GM20000 (cell line): ENCODE data around the gene ACCSL.

Experiments used
- DNase-seq: peaks from one replicate; pipeline ENCODE4 v3.0.0; 2012; ENCODE audit warnings: low spot score
- CTCF ChIP-seq: IDR thresholded peaks from 2 replicates; pipeline ENCODE4 v1.5.1; 2012; ENCODE audit warnings: mild to moderate bottlenecking, control low read depth; ENCODE audit errors: extremely low read depth, missing control alignments

The ACCSL gene

GRCh38 chr11:44057340-44057739, 9.6 kb downstream of the ACCSL start:
- no peak for DNase-seq
- TF ChIP-seq CTCF, result no peak

GRCh38 chr11:44058275-44058674, 10.5 kb downstream of the ACCSL start:
- no peak for DNase-seq
- no peak for TF ChIP-seq CTCF

- no peak for TF ChIP-seq CTCF
- no peak for DNase-seq
Measured at GRCh38 chr11:44065161-44065661, 17.4 kb downstream of the ACCSL start.

- DNase-seq, result peak; percentile 88
- peak; percentile 85 for TF ChIP-seq CTCF
Measured at GRCh38 chr11:44065841-44066731, 18.3 kb downstream of the ACCSL start, which contains the start of gene ACCS. Gene ACCS, plus strand, starts transcription at chr11:44066270. Its CDS starts 1,358 bp downstream, at chr11:44067628.

GRCh38 chr11:44066732-44067141, 19.0 kb downstream of the ACCSL start:
- TF ChIP-seq CTCF, result no peak
- peak; percentile 25 for DNase-seq

GRCh38 chr11:44067266-44067665, 19.5 kb downstream of the ACCSL start:
- no peak for TF ChIP-seq CTCF
- DNase-seq, result no peak

GRCh38 chr11:44068180-44068579, 20.4 kb downstream of the ACCSL start:
- no peak for DNase-seq
- no peak for TF ChIP-seq CTCF
